ENCODE measurements around the gene EIF4H.

Gene EIF4H

DNA sequence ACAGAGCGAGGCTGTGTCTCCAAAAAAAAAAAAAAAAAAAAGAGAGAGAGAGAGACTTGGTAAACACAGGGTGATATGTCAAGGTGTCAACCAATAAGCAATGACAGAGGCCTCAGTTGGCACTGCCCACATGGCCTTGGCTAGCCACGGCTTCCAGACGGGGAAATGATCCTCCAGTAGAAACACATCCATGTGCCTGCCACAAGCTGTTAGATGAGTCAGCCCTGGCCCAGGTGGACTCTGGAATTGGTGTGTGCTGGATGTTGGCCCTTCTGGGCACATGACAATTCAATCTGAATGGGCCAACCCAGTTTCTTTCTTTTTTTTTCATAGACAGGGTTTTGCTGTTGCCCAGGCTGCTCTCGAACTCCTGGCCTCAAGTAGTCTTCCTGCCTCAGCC, 66.3 kb downstream of the EIF4H start:
- H3K4me3 ChIP-seq (ENCODE audit: low read depth, low read length) = no peak overlapping the region
- DNase-seq (ENCODE audit: low read depth, low spot score) = no peak
- TF ChIP-seq, protein P1, sequence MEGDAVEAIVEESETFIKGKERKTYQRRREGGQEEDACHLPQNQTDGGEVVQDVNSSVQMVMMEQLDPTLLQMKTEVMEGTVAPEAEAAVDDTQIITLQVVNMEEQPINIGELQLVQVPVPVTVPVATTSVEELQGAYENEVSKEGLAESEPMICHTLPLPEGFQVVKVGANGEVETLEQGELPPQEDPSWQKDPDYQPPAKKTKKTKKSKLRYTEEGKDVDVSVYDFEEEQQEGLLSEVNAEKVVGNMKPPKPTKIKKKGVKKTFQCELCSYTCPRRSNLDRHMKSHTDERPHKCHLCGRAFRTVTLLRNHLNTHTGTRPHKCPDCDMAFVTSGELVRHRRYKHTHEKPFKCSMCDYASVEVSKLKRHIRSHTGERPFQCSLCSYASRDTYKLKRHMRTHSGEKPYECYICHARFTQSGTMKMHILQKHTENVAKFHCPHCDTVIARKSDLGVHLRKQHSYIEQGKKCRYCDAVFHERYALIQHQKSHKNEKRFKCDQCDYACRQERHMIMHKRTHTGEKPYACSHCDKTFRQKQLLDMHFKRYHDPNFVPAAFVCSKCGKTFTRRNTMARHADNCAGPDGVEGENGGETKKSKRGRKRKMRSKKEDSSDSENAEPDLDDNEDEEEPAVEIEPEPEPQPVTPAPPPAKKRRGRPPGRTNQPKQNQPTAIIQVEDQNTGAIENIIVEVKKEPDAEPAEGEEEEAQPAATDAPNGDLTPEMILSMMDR (IDR thresholded peaks at IDR 0.05; ENCODE audit: low read depth, low read length) = no peak
- in situ Hi-C loops (cut with HindIII; ENCODE audit: low sequenced_read_pairs) = no loop called here

DNA sequence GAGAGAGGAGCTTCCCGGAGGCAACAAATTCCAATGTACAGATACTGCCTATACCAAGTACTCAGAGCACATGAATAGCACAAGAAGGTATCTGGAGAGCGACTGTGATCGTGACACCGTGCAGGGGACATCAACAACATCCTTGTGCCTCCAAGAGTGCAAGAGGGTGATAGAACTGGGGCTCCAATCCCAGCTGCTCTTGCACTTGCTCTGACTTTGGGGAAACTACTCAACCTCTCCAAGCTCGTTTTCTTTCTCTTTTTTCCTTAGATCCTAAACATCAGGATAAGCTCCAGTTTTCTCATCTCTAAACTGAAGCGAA, 67.9 kb downstream of the EIF4H start:
- in situ Hi-C loops (cut with HindIII; ENCODE audit: low sequenced_read_pairs) = no loop called here
- DNase-seq (ENCODE audit: low read depth, low spot score) = no peak
- TF ChIP-seq, protein P1 (IDR thresholded peaks at IDR 0.05; ENCODE audit: low read depth, low read length) = no peak
- H3K4me3 ChIP-seq (ENCODE audit: low read depth, low read length) = no peak overlapping the region

DNA sequence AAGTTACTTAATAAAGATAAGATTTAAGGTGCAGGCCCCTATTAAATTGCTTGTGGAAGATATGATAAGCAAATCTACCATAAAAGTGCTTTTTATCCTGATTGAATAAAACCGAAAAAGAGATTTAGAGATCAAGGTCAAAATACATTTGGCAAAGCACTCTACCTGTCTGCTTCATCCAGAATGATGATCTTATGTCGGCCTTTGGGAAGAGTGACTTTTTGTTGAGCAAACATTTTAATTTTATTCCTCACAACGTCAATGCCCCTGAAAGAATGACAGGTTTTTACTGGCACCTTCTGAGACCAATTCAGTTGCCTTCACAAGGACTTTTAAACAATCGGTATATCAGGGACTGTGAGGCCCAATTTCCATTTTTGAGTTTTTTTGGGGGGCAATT, 72.3 kb downstream of the EIF4H start:
- in situ Hi-C loops (cut with HindIII; ENCODE audit: low sequenced_read_pairs) = no loop called here
- DNase-seq (ENCODE audit: low read depth, low spot score) = no peak
- H3K4me3 ChIP-seq (ENCODE audit: low read depth, low read length) = no peak overlapping the region
- TF ChIP-seq, protein P1 (IDR thresholded peaks at IDR 0.05; ENCODE audit: low read depth, low read length) = no peak
